Measurements from ENCODE around the gene APMAP. TPM values are rescaled to one million over a fixed set of nuclear protein-coding genes. Genes with fewer than 3 reads are reported as not detected.

APMAP gene
- total RNA-seq, 1 donor from 2014 or later: 76.3 TPM

DNA sequence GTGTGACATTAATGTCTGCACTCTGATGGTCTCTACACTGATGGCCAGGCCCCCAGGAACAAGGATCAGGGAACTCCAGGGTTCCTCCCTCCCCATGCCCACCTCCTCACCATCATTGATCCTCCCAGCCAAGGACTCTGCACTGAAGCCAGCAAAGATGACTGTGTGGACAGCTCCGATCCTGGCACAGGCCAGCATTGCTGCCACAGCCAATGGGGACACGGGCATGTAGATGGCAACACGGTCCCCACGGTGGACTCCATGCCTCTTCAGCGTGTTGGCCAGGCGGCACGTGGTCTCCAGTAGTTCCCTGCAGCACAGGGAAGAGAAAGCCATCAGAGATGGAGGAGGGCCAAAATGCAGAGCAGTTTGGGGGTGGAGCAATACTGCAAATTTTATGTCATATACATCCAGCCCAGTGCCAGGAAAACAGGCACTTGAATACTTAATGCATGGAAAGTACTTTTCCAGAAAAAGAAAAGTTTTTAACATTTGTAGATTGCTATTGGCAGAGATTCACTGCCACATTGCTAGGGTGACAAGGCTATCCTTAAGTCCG lies 38.2 kb upstream of the APMAP start:
- Mint-ChIP-seq H3K4me3 (ENCODE audit: unreplicated experiment) (no peak overlapping the region), H3K27me3 (ENCODE audit: unreplicated experiment) (peaks cover 20% of the 10 kb centered on the region), H3K9me3 (ENCODE audit: unreplicated experiment) (no peaks in the 10 kb centered on the region), H3K36me3 (ENCODE audit: unreplicated experiment) (peaks cover 5% of the 10 kb centered on the region), H3K4me1 (ENCODE audit: unreplicated experiment) (peaks cover 13% of the 10 kb centered on the region), H3K27ac (ENCODE audit: unreplicated experiment) (no peak overlapping the region)
- TF ChIP-seq, protein P1, sequence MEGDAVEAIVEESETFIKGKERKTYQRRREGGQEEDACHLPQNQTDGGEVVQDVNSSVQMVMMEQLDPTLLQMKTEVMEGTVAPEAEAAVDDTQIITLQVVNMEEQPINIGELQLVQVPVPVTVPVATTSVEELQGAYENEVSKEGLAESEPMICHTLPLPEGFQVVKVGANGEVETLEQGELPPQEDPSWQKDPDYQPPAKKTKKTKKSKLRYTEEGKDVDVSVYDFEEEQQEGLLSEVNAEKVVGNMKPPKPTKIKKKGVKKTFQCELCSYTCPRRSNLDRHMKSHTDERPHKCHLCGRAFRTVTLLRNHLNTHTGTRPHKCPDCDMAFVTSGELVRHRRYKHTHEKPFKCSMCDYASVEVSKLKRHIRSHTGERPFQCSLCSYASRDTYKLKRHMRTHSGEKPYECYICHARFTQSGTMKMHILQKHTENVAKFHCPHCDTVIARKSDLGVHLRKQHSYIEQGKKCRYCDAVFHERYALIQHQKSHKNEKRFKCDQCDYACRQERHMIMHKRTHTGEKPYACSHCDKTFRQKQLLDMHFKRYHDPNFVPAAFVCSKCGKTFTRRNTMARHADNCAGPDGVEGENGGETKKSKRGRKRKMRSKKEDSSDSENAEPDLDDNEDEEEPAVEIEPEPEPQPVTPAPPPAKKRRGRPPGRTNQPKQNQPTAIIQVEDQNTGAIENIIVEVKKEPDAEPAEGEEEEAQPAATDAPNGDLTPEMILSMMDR (IDR thresholded peaks at IDR 0.05): no peak
- no peak for DNase-seq (ENCODE audit: extremely low spot score, unreplicated experiment)

DNA sequence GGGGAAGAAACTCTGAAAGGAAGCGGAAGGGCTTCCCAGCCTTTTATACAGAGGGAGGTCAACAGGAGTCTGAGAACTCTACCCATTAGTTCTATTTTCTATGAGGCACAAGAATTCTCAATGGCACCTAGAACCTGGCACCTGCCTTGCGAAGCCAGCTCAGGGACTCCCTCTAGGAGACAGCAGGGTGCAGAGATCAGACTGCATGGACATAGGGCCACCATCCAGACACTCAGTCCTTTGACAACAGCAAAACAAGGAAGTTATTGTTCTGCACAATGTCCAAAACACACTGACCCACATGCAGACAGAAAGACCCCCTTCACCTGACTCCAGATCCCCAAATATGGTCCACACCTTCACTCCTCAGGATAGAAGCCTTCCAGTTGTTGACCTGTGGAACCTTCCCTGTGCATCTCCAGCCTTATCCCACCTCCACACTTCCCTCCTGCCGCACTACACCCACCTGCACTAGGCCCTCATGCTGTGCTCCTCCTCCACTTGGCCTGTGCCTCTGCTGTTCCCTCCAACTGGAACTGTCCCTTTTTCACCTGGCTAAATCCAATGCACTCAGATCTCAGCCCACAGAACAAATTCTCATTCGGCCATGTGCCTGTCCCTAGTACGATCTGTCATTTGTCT lies 37.6 kb upstream of the APMAP start:
- no peak for DNase-seq (ENCODE audit: extremely low spot score, unreplicated experiment)
- no peak overlapping the region for H3K27ac Mint-ChIP-seq (ENCODE audit: unreplicated experiment)
- TF ChIP-seq, protein P1 (IDR thresholded peaks at IDR 0.05): no peak
- peaks cover 11% of the 10 kb centered on the region for H3K4me1 Mint-ChIP-seq (ENCODE audit: unreplicated experiment)
- peaks cover 20% of the 10 kb centered on the region for H3K27me3 Mint-ChIP-seq (ENCODE audit: unreplicated experiment)
- no peak overlapping the region for H3K4me3 Mint-ChIP-seq (ENCODE audit: unreplicated experiment)
- H3K36me3 Mint-ChIP-seq (ENCODE audit: unreplicated experiment): peaks cover 5% of the 10 kb centered on the region
- no peaks in the 10 kb centered on the region for H3K9me3 Mint-ChIP-seq (ENCODE audit: unreplicated experiment)

DNA sequence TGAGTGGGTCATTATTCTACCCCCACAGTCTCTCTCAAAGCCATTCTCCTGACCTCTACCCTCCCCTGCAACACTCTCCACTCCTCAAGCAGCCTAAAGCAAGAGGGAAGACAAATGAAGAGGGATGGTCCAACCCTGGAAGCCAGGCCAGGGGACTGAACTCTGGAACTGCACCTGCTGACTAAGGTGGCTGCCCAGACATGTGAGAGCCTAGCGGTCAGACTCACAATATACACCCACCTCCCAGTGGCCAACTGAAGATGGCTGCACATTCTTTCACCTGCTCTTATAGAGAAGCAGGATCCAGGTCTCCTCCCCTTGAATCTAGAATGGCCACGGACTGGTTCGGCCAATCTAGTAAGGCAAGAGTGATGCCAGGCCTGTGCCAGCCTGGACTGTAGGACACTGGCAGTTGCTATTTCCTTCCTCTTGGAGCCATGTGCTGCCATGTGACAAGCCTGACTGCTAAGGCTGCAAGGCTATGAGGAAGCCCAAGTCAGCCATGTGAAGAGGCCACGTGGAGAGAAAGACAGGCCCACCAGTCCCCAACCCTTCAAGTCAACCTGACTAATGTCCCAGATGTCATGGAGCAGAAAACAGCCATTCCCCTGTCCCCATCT lies 33.5 kb upstream of the APMAP start:
- DNase-seq (ENCODE audit: extremely low spot score, unreplicated experiment): no peak
- no peak overlapping the region for H3K4me3 Mint-ChIP-seq (ENCODE audit: unreplicated experiment)
- H3K9me3 Mint-ChIP-seq (ENCODE audit: unreplicated experiment): no peaks in the 10 kb centered on the region
- no peaks in the 10 kb centered on the region for H3K4me1 Mint-ChIP-seq (ENCODE audit: unreplicated experiment)
- TF ChIP-seq, protein P1 (IDR thresholded peaks at IDR 0.05): no peak
- H3K36me3 Mint-ChIP-seq (ENCODE audit: unreplicated experiment): peaks cover 4% of the 10 kb centered on the region
- no peak overlapping the region for H3K27ac Mint-ChIP-seq (ENCODE audit: unreplicated experiment)
- peaks cover 11% of the 10 kb centered on the region for H3K27me3 Mint-ChIP-seq (ENCODE audit: unreplicated experiment)

DNA sequence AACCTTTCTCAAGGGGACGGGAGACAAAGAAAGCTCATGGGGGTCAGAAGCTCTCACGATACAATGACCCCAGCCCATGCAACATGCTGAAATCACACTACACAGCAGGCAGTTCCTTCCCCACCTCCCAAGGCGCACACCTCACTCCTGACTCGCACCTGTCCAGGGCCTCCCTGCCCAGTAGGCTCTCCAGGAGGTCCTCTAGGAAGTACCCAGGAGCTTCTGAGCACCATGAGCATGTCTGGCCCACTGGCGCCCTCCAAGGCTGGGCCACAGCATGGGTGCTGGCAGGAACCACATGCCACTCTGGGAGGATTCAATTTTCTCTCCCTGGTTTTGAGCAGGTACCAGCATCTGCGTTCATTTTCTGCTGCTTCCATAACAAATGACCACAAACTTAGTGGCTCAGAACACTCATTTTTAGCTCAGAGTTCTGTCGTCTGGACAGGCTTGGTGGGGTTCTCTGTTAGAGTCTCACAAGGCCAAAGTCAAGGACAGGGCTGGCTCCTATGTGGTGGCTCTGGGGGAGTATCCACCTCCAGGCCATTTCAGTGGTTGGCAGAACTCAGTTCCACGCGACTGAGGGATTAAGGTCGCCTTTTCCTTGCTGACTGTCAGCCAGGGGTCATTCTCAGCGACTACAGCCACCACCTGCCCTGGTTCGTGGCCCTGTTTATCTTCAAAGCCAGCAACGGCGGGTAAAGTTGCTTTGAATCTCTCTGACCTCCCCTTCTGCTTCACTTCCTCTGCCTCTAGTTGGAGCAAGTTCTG lies 32.7 kb upstream of the APMAP start:
- Mint-ChIP-seq H3K4me3 (ENCODE audit: unreplicated experiment) (no peak overlapping the region), H3K9me3 (ENCODE audit: unreplicated experiment) (no peaks in the 10 kb centered on the region), H3K36me3 (ENCODE audit: unreplicated experiment) (peaks cover 4% of the 10 kb centered on the region), H3K4me1 (ENCODE audit: unreplicated experiment) (no peaks in the 10 kb centered on the region), H3K27me3 (ENCODE audit: unreplicated experiment) (peaks cover 11% of the 10 kb centered on the region), H3K27ac (ENCODE audit: unreplicated experiment) (no peak overlapping the region)
- TF ChIP-seq, protein P1 (IDR thresholded peaks at IDR 0.05): no peak
- no peak for DNase-seq (ENCODE audit: extremely low spot score, unreplicated experiment)

DNA sequence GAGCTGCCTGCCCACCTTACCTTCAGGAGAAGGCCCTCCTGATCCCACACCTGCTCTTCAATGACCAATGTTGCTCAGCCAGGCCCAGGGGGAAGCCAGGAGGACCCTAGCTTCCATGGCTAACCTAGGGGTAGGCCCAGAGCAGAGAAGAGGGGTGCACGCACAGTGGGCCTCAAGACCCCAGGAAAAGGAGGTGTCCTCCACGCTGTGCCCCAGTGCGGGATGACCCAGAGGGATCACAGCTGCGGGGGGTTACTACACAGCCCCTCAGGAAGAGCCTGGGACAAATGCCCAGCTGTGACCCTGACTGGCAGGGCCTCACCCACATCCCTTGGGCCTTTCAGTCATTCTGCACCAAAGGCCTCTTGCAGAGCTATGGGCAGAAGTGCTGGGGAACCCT lies 31.6 kb upstream of the APMAP start:
- no peak overlapping the region for H3K27ac Mint-ChIP-seq (ENCODE audit: unreplicated experiment)
- no peaks in the 10 kb centered on the region for H3K36me3 Mint-ChIP-seq (ENCODE audit: unreplicated experiment)
- H3K9me3 Mint-ChIP-seq (ENCODE audit: unreplicated experiment): no peaks in the 10 kb centered on the region
- H3K4me1 Mint-ChIP-seq (ENCODE audit: unreplicated experiment): no peaks in the 10 kb centered on the region
- no peak overlapping the region for H3K4me3 Mint-ChIP-seq (ENCODE audit: unreplicated experiment)
- no peak for DNase-seq (ENCODE audit: extremely low spot score, unreplicated experiment)
- TF ChIP-seq, protein P1 (IDR thresholded peaks at IDR 0.05): no peak
- H3K27me3 Mint-ChIP-seq (ENCODE audit: unreplicated experiment): peaks cover 7% of the 10 kb centered on the region

Data from osteocyte (in vitro differentiated cells).